HG02588 (cell line): ENCODE results near the gene TCTN1.
A peak's percentile ranks its signal among the peaks of the same experiment; 100 is the strongest.
"Not testable (repeated sequence)": the region's sequence is repeated elsewhere in the genome, so short reads cannot be mapped to it uniquely, and the experiment has no call there.

Experiments used
- ATAC-seq: cut with Tn5 transposase; IDR thresholded peaks from one replicate; pipeline ENCODE4 v1.9.1; 2021; ENCODE audit warnings: mild to moderate bottlenecking, moderate library complexity; ENCODE audit not compliant: unreplicated experiment

Gene TCTN1

DNA sequence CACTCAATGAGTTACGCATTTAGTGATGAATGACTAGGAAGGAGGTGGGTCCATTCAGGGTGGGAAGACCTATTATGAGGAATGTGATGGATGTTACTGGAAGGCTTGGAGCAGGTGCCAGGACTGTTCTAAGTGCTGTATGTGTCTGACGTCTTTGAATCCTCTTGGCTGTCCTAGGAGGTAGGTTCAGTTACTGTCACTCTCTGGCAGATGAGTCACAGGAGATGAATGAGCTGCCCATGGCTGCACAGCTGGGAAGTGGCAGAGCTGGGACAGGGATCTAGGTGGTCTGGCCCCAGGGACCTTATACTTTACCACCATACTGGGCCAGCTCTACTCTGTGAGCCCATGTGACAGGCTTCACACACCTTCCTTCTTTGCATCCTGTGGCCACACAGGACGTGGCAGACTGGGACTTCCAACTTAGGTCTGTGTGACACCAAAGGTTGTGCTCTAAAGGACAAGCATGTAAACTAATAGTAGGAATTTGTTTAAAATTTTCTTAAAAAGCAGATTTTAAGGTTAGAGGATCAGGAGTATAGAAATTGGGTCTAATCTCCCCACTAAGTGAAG is 24.0 kb downstream of the TCTN1 start:
- ATAC-seq = no peak

GRCh38 chr12:110638796-110639195 is 24.9 kb downstream of the TCTN1 start:
- ATAC-seq = no peak

DNA sequence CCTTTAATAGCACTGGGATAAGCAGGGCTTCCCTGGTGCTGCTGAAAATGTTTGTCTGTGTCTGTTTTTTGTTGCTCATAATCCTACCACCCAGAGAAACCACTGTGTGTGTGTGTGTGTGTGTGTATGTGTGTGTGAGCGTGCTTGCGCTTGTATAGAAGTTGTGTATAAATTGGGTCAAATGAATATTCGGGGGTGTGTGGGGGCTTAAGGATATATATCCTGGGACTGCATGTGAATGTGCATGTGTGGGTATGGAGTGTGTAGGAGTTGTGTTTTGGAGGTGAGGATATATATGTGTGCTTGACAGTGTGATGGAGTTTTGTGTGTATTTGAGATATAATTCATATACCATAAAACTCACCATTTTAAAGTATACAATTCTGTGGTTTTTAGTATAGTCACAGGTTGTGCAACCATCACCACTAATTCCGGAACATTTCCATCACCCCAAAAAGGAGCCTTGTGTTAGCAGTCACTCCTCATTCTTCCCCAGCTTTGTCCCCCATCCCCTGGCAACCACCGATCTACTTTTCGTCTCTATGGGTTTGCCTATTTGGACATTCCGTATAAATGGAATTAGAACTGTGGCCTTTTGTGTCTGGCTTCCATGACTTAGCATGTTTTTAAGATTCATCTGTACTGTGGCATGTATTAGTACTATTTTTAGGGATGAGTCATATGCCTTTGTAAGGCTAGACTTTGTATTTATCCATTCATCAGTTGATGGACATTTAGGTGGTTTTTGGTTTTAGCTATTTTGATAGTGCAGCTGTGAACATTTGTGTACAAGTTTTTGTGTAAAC is 25.6 kb downstream of the TCTN1 start:
- no peak for ATAC-seq

DNA sequence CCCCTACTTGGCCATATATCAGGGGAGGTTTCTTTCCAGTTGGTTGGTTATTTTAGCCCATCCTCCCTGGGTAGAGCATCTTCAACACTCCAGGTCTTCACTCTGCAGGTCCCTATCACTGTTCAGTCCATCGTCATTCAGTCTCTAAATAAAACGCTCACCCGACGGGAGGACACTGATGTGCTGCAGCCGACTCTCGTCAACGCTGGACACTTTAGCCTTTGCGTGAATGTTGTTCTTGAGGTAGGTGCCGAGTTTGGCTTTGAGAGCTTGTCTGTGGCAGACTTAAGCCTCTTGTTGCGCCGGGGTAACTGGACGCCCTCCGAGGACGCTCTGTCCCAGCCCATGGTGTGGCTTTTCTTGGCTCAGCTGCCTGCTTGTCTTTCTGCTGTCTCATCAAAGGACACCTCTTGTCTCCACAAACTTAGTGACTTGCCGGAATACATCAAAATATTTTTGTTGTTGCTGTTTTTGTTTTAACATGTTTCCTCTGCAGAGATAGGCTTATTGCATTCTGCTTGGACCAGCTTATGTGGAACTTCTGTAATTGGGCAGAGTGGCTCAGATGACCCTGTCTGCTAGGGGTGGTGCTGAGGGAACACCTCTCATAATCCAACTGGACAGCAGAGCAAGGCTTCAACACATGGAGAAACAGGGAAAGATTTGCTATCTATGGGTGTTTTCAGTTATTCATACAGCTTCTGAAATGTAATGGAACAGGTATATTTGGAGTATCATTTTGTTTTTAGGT is 26.5 kb downstream of the TCTN1 start:
- no peak for ATAC-seq

DNA sequence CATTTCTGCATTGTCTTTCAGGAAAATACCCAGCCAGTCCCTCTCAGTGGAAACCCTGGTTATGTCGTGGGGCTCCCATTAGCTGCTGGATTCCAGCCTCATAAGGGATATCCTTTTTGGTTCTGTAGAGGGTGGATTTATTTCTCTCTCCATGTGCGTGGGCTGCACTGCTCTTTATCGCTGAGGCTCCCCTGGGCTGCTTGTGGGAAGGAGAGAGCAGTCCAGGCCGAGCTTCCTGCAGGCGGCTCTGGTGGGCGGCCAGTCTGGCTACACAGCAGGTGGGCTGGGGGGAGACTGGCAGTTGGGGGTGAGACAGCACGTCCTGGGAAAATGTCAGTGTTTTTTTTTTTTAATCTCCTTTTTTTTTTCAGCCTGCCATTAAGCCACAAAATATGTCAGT is 27.6 kb downstream of the TCTN1 start:
- no peak for ATAC-seq

DNA sequence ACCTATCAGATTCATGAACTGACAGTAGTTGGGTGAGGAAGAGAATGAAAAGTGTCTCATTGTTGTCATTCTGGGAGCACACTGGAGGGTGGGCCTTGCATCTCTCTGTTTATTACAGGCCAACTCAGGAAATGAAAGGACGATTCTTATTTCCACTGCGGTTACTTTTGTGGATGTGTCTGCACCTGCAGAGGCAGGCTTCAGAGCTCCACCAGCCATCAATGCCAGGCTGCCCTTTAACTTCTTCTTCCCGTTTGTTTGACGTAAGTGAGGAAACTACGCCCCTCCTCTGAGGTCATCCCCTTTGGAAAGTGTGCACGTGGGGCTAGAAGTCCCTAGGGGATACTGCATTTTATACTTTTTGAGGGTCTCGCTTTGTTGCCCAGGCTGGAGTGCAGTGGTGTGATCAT is 33.7 kb downstream of the TCTN1 start:
- ATAC-seq = no peak

DNA sequence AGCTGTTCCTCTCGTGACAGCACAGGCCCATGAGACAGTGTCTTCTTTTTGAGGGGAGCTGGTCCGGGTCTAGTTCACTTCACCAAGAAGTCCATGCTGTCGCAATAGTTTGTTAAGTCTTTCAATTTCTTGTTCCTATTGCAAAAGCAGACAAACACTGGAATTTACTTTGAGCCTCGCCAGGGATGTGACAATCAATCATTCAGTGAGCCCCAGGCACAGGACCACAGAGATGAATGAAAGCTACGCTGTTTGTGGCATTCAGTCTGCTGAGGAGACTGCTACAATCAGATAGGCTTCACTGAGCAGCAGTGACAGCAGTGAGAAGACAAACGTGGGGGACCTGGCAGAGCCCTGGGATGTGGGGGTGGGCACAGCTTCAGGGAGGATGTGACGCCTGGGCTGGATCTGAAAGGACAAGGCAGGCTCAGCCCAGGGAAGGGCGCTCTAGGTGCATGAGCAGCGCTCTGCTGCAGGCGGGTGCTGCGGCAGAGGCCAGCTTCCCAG is 35.5 kb downstream of the TCTN1 start:
- no peak for ATAC-seq

- not testable (repeated sequence) for ATAC-seq
Measured at GRCh38 chr12:110654238-110654637, 40.3 kb downstream of the TCTN1 start.

DNA sequence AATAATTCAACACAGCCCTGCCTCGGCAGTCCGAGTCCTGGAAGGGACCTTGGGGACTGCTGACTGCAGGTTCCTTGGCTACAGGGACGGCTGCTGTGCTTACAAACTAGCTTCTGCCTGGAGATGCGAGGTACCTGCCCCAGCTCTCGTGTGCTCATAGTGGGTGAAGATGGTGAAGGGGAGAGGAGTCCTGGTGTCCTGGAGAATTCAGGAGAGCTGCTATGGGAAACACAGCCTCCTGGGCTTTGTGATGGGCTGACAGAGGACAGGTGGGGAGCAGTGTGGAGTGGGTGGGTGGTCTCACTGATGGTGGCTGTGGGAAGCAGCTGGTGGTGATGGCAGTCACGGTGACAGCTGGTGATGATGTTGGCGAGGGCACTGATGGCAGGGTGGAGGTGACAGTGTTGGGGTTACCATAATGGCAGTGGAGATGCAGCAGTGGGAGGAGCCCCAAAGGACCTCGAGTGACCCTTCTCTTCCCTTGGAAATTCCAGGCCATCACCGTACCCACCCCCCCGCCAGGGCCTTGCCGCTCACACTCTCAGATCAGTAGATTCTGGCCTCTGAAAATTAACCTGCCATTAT is 42.2 kb downstream of the TCTN1 start:
- ATAC-seq = no peak

DNA sequence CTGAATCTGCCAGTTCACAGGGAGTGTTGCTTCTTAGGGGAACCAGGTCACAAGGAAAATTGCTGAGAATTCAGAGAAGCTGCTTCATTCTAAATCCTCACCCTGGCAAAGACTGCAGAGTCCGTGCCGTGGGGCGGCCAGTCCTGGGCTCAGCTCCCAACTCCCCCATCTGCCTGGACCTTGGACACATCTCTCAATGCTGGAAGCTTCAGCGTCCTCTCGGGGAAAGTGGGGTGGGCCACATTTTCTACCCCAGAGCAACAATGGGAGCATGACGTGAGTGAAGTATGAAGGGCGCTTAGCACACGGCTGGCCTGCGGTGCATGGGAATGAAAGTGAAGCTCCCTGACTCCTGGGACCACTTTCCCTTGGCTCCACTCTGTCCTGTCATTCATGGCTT is 43.8 kb downstream of the TCTN1 start:
- no peak for ATAC-seq

DNA sequence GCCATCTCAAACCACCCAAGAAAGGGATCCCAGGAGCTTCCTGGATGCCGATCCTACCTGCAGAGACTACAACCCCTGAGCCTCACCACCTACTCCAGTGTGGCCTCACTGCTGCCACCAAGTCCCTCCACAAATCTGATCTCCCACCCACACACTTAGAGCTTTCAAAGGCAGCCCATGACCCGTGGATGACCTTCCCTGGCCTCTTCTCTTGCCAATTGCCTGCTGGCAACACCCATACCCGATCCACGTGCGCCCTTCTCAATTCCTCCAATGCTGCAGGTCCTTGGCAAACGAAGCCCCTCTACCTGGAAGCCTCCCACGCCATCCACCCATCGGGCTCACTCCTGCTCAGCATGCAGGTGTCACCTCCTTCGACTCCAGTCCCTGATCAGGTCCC is 44.3 kb downstream of the TCTN1 start:
- ATAC-seq = no peak

DNA sequence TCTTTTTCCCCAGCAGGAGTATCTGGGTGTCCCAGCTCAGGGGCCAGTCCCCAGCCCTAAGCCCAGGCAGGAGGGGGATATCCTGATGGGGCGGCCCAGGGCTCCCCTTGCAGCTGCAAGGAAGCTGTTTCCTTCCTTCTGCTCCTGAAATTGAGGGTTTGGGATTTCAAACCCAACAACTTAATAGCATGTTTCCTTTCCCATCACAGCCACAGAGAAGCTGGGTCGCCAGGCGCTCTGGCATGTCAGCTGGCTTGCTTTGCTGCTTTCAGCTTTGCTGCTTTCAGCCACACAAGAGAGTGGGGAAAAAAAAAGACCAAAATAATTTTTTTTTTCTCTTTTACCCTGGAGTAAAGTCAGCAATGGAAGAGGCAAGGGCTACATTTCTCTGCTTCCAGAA is 44.9 kb downstream of the TCTN1 start:
- ATAC-seq = no peak

- peak; percentile 85 for ATAC-seq
Measured at GRCh38 chr12:110661337-110661972, 47.5 kb downstream of the TCTN1 start.

GRCh38 chr12:110666892-110667291 is 53.0 kb downstream of the TCTN1 start:
- no peak for ATAC-seq

GRCh38 chr12:110667671-110668070 is 53.7 kb downstream of the TCTN1 start:
- no peak for ATAC-seq

DNA sequence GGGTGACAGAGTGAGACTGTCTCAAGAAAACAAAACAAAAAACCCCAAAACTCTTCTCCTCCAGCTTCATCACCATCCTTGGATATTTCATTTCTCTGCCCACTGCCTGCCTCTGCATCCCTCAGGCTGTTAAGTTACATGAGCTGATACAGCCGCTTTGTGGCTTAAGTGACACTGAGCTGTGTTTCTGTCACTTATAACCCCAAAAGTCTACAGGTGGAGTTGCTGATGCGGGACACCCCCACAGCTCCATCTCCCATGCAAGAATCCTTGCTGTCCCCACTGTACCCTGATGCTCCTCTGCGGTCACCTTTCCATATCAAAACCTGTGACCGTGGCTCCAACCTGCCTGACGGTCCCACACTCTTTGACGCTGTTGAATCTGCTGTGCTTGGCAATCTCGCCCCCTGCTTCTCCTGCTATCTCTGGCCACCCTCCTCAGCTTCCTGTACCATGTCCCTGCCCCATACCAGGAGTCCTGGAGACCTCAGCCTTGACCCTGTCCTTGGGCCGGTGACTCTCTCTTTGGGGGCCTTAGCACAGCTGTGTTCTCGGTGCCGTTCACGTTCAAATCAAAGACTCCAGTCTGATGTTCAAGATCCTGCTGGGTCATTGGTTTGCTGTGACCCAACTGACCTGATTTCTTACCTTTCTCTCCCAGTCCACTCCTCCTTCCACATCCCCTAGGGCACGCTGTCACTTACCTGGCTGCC is 54.7 kb downstream of the TCTN1 start:
- no peak for ATAC-seq

- peak; percentile 15 for ATAC-seq
Measured at GRCh38 chr12:110669193-110669502, 55.2 kb downstream of the TCTN1 start.

GRCh38 chr12:110670161-110670701 is 56.3 kb downstream of the TCTN1 start:
- peak; percentile 43 for ATAC-seq

DNA sequence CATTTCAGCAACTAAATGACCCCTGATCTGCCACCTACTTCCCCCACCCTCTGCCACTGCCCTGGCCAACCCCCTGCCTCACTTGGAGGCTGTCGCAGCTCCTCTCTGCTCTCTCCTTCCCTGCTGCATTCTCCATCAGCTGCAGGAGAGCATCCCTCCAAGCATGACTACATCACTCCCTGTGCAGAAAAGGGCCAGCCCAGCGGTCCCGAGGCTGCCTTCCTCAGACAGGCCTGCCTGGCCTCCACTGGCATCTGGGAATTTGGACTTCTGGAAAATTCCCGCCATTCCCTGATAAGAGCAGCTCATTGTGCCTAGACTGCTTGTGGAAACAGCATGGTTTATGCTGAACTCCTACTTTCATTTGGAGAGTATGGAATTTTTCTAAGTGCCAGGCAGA is 62.2 kb downstream of the TCTN1 start:
- ATAC-seq = no peak

DNA sequence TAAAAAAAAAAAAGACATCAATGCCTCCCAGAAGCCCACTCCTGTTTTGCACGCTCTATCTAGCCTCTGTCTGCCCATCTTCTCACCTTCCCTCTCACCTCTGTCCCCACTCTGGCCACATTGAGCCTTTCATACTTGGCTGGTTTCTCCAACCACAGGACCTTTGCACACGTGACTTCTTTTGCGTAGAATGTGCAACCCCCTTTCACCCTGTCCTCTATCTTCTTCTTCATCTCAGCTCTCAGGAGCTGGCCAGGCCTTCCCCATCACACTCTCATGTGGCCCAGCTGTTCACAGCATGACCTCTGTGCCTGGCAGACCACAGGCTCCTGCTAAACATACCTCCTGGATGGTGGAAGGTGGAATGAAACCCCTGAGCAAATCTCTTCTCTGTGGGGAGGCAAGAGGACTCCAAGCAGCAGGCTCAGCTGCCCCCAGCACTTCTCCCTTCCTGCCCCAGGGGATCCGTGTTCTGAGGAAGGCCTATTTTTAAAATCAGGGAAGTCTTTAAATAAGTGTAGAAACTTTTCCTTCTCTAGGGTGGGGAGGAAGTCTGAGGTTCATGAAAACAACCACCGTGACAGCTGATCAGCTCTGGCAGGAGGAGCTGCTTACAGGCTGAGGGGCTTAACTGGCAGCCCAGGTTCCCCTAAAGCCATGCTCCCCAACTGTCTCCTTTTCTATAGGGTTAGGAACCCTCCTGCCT is 63.4 kb downstream of the TCTN1 start:
- ATAC-seq = peak; percentile 76
